ENCODE data around the gene MEGF10.
"Not testable (repeated sequence)": the region's sequence is repeated elsewhere in the genome, so short reads cannot be mapped to it uniquely, and the experiment has no call there.

Gene MEGF10

DNA sequence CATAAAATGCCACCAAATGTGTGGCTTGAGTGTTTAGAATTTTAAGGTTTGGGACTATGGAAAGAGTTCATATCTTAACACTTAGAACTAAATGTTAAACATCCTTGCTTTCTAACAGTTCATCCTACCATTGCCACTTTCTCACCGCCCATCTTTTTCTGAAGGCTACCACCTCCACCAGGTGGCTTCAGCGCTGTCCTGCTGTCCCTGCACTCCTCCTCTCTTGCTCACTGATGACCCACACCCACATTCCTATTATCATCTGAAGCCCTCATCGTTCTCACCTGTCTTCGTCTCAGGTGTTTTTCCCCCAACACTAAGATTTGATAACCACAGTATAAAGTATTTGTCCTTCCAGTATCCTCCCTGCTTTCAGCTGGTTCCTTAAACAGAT is 7.4 kb downstream of the MEGF10 start:
- DNase-seq, result no peak

DNA sequence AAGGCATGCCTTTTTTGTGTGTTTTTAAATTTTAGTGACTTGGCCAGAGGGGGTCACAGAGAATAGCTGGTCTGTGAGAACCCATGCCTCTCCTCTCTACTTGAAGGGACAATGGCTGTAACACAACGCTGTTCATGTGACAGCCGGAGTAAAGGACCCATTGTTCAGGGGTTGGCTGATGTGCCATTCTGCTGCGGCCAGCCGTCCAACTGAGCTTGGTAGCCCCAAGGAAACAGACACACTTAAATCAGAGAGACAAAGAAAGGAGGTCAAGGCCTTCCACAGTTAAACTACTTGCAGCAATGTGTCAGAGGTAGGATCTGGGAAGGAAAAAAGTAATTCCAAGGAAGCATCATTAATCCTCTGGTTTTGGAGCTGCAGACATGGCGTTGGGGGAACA is 8.1 kb downstream of the MEGF10 start:
- no peak for DNase-seq

DNA sequence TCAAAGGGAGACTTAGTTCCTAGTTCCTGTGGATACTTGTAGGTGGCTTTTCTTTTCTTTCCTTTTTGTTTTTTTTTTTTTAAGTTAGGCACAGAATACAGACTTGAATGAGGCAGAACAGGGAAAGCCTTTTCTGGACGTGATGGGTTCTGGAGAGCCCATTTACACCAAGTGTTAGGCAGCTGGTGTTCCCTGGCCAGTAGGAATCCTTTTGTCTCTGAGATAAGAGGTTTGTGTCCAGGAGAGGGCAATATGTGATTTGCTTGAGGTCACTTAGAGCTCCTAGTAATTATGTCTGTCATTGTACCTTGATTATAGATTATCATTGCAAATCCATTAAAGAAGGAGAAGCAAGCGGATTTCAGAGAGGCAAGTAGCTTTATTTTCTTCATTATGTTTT is 9.1 kb downstream of the MEGF10 start:
- no peak for DNase-seq

GRCh38 chr5:127302509-127302908 is 11.9 kb downstream of the MEGF10 start:
- DNase-seq, result no peak

DNA sequence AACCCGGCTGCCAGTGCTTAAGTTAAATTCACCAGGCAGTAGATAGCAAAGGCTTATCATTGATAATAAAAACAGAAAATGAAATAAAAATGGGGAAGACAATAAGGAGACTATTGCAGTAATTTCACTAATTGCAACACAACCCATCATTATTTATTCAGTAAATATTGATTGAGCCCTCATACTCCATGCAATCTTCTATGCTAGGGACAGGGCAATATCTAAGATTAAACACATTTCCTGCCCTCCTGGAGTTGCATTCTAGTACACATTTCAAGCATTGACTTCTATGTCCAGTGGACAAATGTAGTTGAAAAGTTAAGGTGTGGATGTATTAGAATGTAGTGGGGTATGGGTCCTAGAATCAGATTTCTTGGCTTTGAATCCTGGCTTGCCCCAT is 12.8 kb downstream of the MEGF10 start:
- DNase-seq, result no peak

DNA sequence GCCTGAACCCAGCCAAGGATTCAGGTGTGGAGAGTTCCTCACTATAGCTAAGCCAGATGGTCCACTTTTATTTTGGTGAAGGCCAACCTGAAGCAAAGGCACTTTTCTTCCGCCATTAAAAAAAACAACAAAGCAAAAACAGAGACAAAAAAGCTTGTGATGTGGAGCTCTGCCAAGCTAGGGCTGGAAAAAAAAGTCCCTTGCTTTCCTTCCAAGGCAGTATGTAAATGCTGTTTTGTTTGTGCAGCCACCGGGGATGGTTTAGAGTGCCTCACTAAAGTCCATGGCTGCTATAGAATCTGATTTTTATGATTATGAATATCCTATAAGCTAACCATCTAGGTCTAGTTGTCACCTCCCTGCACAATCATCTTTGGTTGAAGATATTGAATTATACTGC is 14.9 kb downstream of the MEGF10 start:
- DNase-seq, result no peak

GRCh38 chr5:127306036-127306435 is 15.4 kb downstream of the MEGF10 start:
- no peak for DNase-seq

GRCh38 chr5:127306647-127307046 is 16.1 kb downstream of the MEGF10 start:
- no peak for DNase-seq

DNA sequence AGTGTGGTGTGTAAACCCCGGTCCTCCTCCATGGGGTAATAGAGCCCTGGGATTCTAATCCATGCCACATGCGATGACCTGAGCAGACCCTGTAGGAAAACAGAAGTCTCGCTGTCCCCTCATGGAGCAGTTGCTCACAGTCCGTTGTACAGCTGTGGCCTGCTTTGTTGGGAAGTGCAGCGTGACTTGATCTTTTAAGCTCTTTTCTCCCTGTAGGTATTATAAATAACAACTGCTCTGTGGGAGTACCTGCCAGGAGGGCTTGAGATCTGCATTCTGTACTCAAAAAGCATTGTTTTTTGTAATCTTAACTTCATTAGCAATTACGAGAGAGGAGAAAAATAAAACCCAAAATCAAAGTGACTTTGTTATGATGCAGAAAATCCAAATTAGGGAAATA is 17.3 kb downstream of the MEGF10 start:
- no peak for DNase-seq

- not testable (repeated sequence) for DNase-seq
These were observed 17.7 kb downstream of the MEGF10 start for GRCh38 chr5:127308325-127308724.

DNA sequence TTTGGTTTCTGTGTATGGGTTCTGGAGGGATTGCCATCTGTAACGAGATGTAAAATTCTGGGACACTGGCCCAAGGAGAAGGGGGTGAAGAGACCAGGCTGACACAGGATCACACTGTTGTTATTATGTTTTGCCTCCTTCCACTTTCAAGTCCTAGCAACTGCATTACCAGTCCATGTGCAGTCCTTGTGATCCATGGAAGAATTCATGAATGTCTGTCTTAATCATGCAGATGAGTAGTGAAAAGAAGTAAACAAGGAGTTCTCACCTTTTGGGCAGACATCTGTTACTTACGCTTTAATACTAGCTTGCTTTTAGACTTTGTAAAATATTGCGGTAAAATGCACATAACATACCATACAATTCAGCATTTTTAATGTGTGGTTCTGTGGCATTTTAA is 18.3 kb downstream of the MEGF10 start:
- DNase-seq, result no peak

DNA sequence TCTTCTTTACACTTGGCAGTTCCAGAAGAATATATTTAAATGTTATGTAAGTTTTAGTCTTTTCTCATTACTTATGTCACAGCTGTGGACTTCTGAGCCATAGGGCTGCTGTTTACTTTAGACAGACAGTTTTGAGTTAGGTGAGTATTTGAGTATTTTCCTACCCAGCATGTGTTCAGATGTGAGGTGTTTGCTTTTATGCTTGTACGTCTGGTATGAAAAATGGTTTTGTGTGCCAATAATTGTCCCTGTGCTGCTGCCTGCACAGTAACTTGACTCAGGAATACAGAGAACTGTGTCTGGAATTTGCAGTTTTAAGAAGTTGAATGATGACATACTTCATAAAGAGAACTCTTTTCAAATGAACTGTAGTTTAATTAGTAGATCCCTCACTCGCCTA is 20.8 kb downstream of the MEGF10 start:
- DNase-seq, result no peak

- no peak for DNase-seq
These were observed 21.4 kb downstream of the MEGF10 start for GRCh38 chr5:127311781-127312525.

GRCh38 chr5:127313379-127313778 is 22.8 kb downstream of the MEGF10 start:
- DNase-seq, result no peak

DNA sequence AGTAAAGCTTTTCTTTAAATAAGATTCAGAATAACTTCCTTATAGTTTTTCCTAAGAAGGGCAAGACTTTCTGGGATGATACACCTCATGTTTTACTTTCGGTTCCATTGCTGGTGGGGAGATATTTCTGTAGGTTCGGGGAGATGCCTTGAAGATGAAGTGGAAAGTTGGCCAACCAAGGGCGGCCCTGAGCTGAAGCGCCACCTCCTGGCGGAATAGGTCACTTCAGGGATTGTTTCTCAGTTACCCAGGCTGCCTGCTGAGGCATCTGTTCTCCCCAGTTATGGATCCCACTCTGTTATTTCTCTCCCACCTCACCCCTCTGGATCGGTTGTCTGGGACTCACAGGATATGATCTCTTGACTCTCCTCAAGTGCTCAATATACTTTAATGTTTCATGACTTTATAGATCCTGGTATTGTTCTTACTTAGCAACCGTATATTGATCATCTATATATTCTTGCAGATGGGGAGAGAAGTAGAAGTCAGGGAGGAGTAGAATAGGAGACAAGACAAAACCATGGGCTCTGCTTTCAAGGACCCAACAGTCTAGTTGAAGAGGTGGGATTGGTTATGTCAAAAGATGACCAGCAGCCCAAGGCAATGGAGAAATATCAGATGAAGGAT is 23.4 kb downstream of the MEGF10 start:
- peak; percentile 54 to 60 for DNase-seq

DNA sequence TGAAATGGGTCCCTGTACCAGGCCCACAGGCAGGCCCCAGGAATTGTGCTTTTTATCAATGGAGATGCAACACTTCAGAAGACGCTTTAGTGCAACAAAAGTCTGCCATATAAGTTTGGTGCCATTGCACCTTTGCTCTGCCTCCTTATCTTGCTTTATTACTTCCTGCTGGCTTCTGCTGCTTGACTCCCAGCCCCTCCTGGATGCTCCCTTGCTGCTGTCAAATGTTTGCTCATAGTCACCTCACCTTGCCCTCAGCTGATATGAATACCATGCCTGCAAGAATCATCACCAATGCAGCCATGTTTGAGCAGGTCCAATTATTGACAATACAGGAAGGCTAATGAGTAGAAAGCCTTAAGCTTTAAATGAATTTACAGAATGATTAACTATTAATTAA is 25.4 kb downstream of the MEGF10 start:
- DNase-seq, result no peak

GRCh38 chr5:127317385-127317784 is 26.8 kb downstream of the MEGF10 start:
- not testable (repeated sequence) for DNase-seq

GRCh38 chr5:127320032-127320965 is 29.7 kb downstream of the MEGF10 start:
- no peak for DNase-seq

GRCh38 chr5:127321465-127321864 is 30.9 kb downstream of the MEGF10 start:
- DNase-seq, result no peak

DNA sequence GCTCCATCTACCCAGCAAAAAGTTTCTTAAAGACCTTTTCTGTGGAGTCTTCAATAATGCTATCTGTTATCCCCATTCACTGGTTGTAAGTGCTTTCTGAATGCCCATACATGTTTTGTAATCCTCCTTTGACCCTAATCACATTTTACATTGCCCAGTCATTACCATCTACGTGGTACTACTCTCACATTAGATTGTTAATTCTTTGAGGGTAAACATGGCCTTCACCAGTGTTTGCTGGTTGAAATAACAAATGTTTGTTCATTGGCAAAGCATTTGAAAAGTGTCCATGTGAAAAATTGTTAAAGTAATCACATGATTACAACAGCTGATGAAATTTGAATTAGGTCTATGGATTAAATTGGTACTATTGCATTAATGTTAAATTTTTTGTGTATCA is 31.8 kb downstream of the MEGF10 start:
- no peak for DNase-seq

GRCh38 chr5:127324756-127325155 is 34.2 kb downstream of the MEGF10 start:
- no peak for DNase-seq

GRCh38 chr5:127326431-127326830 is 35.8 kb downstream of the MEGF10 start:
- no peak for DNase-seq

- no peak for DNase-seq
These were observed 36.6 kb downstream of the MEGF10 start for GRCh38 chr5:127326976-127327755.
